Chondrocyte (in vitro differentiated cells): ENCODE measurements around the gene NUP35. TPM values are rescaled to one million over a fixed set of nuclear protein-coding genes. Genes with fewer than 3 reads are reported as not detected.

Source experiments
- DNase-seq: peaks from one replicate; pipeline ENCODE4 v3.0.0; 2021; ENCODE audit warnings: mixed read lengths, low spot score
- H3K27ac Mint-ChIP-seq: one replicate; pipeline ENCODE4 v1.8.0; 2021; ENCODE audit warnings: mild to moderate bottlenecking, moderate library complexity, mixed read lengths; ENCODE audit not compliant: unreplicated experiment
- H3K27me3 Mint-ChIP-seq: 2 replicates; pipeline ENCODE4 v1.8.0; 2021; ENCODE audit warnings: low read depth, mixed read lengths
- H3K36me3 Mint-ChIP-seq: 2 replicates; pipeline ENCODE4 v1.8.0; 2021; ENCODE audit warnings: low read depth, mixed read lengths
- H3K4me1 Mint-ChIP-seq: 2 replicates; pipeline ENCODE4 v1.8.0; 2021; ENCODE audit warnings: low read depth, mild to moderate bottlenecking, mixed read lengths
- H3K4me3 Mint-ChIP-seq: one replicate; pipeline ENCODE4 v1.8.0; 2021; ENCODE audit warnings: mild to moderate bottlenecking, moderate library complexity, mixed read lengths; ENCODE audit not compliant: unreplicated experiment
- H3K9me3 Mint-ChIP-seq: 2 replicates; pipeline ENCODE4 v1.8.0; 2021; ENCODE audit warnings: low read depth, mixed read lengths
- CTCF ChIP-seq: fragments of 200-600 bp; sonication (generic); IDR thresholded peaks from 2 replicates; pipeline ENCODE4 v1.5.0; 2021; ENCODE audit warnings: antibody characterized with exemption, mild to moderate bottlenecking, moderate library complexity
- total RNA-seq: library from RNA; stranded (reverse); gene quantifications from 3 replicates; pipeline ENCODE4 v1.2.1, GENCODE V29; 2021

The NUP35 gene
- total RNA-seq, 1 donor from 2014 or later, result 8.5 TPM

GRCh38 chr2:183172220-183172887 lies 48.1 kb downstream of the NUP35 start:
- Mint-ChIP-seq H3K36me3 (peaks cover 18% of the 10 kb centered on the region), H3K9me3 (peaks cover 21% of the 10 kb centered on the region)

GRCh38 chr2:183179156-183179555 lies 54.9 kb downstream of the NUP35 start:
- Mint-ChIP-seq H3K36me3 (peaks cover 44% of the 10 kb centered on the region), H3K9me3 (peaks cover 46% of the 10 kb centered on the region), H3K4me1 (peaks cover 4% of the 10 kb centered on the region), H3K27ac (no peak overlapping the region), H3K4me3 (no peak overlapping the region), H3K27me3 (no peaks in the 10 kb centered on the region)
- TF ChIP-seq CTCF, result no peak
- no peak for DNase-seq

More at GRCh38 chr2:183172220-183172887, 48.1 kb downstream of the NUP35 start:
- no peak for TF ChIP-seq CTCF
- no peaks in the 10 kb centered on the region for H3K4me1 Mint-ChIP-seq
- no peak overlapping the region for H3K4me3 Mint-ChIP-seq
- no peak overlapping the region for H3K27ac Mint-ChIP-seq
- H3K27me3 Mint-ChIP-seq, result no peaks in the 10 kb centered on the region
- no peak for DNase-seq

- no peak for TF ChIP-seq CTCF
- H3K4me1 Mint-ChIP-seq, result peaks cover 10% of the 10 kb centered on the region
- H3K9me3 Mint-ChIP-seq, result peaks cover 23% of the 10 kb centered on the region
- H3K27me3 Mint-ChIP-seq, result no peaks in the 10 kb centered on the region
- H3K4me3 Mint-ChIP-seq, result no peak overlapping the region
- H3K36me3 Mint-ChIP-seq, result peaks cover 25% of the 10 kb centered on the region
- H3K27ac Mint-ChIP-seq, result no peak overlapping the region
- DNase-seq, result no peak
Measured at GRCh38 chr2:183185534-183185933, 61.3 kb downstream of the NUP35 start.

DNA sequence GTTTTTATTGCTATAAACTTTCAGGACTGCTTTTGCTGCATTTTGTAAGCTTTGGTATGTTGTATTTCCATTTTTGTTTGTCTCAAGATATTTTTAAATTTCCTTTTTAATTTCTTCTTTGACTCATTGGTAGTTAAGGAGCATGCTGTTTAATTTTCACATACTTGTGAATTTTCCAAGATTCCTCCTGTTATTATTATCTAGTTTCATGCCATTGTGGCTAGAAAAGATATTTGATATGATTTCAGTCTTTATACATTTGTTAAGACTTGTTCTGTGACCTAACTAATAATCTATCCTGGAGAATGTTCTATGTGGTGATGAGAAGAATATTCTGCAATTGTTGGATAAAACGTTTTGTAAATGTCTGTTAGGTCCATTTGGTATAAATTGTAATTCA lies 62.1 kb downstream of the NUP35 start:
- H3K36me3 Mint-ChIP-seq, result peaks cover 25% of the 10 kb centered on the region
- no peak for DNase-seq
- no peak overlapping the region for H3K4me3 Mint-ChIP-seq
- peaks cover 23% of the 10 kb centered on the region for H3K9me3 Mint-ChIP-seq
- no peak overlapping the region for H3K27ac Mint-ChIP-seq
- H3K4me1 Mint-ChIP-seq, result peaks cover 10% of the 10 kb centered on the region
- TF ChIP-seq CTCF, result no peak
- no peaks in the 10 kb centered on the region for H3K27me3 Mint-ChIP-seq

DNA sequence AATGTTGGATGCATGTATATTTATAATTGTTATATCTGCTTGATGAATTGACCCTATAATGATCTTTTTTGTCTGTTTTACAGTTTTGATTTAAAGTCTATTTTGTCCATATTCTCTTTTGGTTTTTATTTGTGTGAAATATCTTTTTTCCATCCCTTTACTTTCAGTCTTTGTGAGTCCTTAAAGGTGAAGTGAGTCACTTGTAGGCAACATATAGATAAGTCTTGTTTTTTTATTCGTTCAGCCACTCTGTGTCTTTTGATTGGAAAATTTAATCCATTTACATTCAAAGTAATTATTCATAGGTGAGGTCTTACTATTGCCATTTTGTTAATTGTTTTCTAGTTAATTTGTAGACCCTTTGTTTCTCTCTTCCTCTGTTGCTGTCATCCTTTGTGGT lies 62.5 kb downstream of the NUP35 start:
- H3K36me3 Mint-ChIP-seq, result peaks cover 21% of the 10 kb centered on the region

More for the DNA sequence above, 62.5 kb downstream of the NUP35 start:
- no peak for DNase-seq
- no peaks in the 10 kb centered on the region for H3K27me3 Mint-ChIP-seq
- H3K4me1 Mint-ChIP-seq, result peaks cover 10% of the 10 kb centered on the region
- no peak overlapping the region for H3K27ac Mint-ChIP-seq
- no peak for TF ChIP-seq CTCF
- no peak overlapping the region for H3K4me3 Mint-ChIP-seq
- peaks cover 23% of the 10 kb centered on the region for H3K9me3 Mint-ChIP-seq
